Endothelial cell of umbilical vein (primary cell): Measurements from ENCODE around the gene LEP. TPM values are rescaled to one million over a fixed set of nuclear protein-coding genes. Genes with fewer than 3 reads are reported as not detected.

ENCODE experiments used
- BruUV-seq: library from RNA; stranded (reverse); fragments of 400-500 nt; replicated peaks from 2 replicates; lab custom pipeline; 2021; lab: Mats Ljungman, UMichigan
- CTCF ChIA-PET: fragments of 300-600, 350-600 bp; sonication (Branson Sonifier 250); formaldehyde crosslinking; loops from one replicate; lab custom pipeline; 2021; ENCODE audit warnings: antibody characterized with exemption, inconsistent platforms; lab: Charles Lee
- POLR2A ChIA-PET: fragments of 300-600, 350-600 bp; sonication (Branson Sonifier 250); formaldehyde crosslinking; loops from one replicate; lab custom pipeline; 2021; ENCODE audit warnings: antibody characterized with exemption, inconsistent platforms; lab: Charles Lee
- DNase-seq: peaks from one replicate; pipeline ENCODE4 v3.0.0-alpha.2; 2011; ENCODE audit warnings: low read depth, low spot score
- FAIRE-seq: peaks from 2 replicates; lab custom pipeline; 2011; peaks lifted over from hg19 to GRCh38; lab: Jason Lieb, UNC
- H2AFZ ChIP-seq: 2 replicates; pipeline ENCODE4 v1.6.0; 2012; ENCODE audit warnings: low read depth, low read length, control low read depth, inconsistent platforms
- H3K27ac ChIP-seq: 2 replicates; pipeline ENCODE4 v1.5.1; 2011; ENCODE audit warnings: low read depth, mild to moderate bottlenecking, control low read depth, low read length, moderate library complexity; ENCODE audit not compliant: insufficient read depth
- H3K27me3 ChIP-seq, 2 experiments: 2 replicates each; pipeline versions ENCODE4 v1.6.0 to v1.6.1; 2011; ENCODE audit warnings: low read length in 2 of 2, mixed read lengths in 1 of 2; ENCODE audit not compliant: control insufficient read depth in 2 of 2, insufficient read depth in 2 of 2
- H3K36me3 ChIP-seq, 2 experiments: 2 replicates in 1 of 2; 3 replicates in 1 of 2; pipeline ENCODE4 v1.5.1; 2011; ENCODE audit warnings: low read length in 2 of 2, mild to moderate bottlenecking in 1 of 2, moderate library complexity in 1 of 2; ENCODE audit not compliant: control insufficient read depth in 2 of 2, insufficient read depth in 2 of 2; ENCODE audit errors: extremely low read depth in 1 of 2
- H3K4me1 ChIP-seq: 3 replicates; pipeline ENCODE4 v1.5.1; 2011; ENCODE audit warnings: mild to moderate bottlenecking, low read length; ENCODE audit not compliant: control insufficient read depth, insufficient read depth; ENCODE audit errors: extremely low read depth
- H3K4me2 ChIP-seq: 2 replicates; pipeline ENCODE4 v1.6.1; 2011; ENCODE audit warnings: low read length, control low read depth, mixed read lengths; ENCODE audit not compliant: insufficient read depth
- H3K4me3 ChIP-seq, 3 experiments: fragments of 200-600 bp in 1 of 3; sonication (generic), shearing (Covaris generic) in 1 of 3; replicated peaks in 1 of 3; 2 replicates each; pipeline ENCODE4 v1.5.1; 2011 to 2016; ENCODE audit warnings: control low read depth in 3 of 3, low read length in 3 of 3, mild to moderate bottlenecking in 2 of 3, inconsistent platforms in 1 of 3, low read depth in 1 of 3, moderate library complexity in 1 of 3; ENCODE audit not compliant: insufficient read depth in 1 of 3
- H3K79me2 ChIP-seq: 2 replicates; pipeline ENCODE4 v1.6.0; 2012; ENCODE audit warnings: low read length, inconsistent platforms; ENCODE audit not compliant: control insufficient read depth, insufficient read depth
- H3K9ac ChIP-seq: replicated peaks from 2 replicates; pipeline ENCODE3; 2011; ENCODE audit warnings: low read length, control low read depth; ENCODE audit not compliant: insufficient read depth; ENCODE audit errors: extremely low read depth
- H3K9me1 ChIP-seq: replicated peaks from 3 replicates; pipeline ENCODE4 v1.6.0; 2011; ENCODE audit warnings: mild to moderate bottlenecking, low read length; ENCODE audit not compliant: control insufficient read depth, insufficient read depth; ENCODE audit errors: extremely low read depth
- H3K9me3 ChIP-seq: replicated peaks from 2 replicates; pipeline ENCODE4 v1.5.1; 2012; ENCODE audit warnings: low read length, inconsistent platforms; ENCODE audit not compliant: control insufficient read depth, insufficient read depth
- H4K20me1 ChIP-seq: replicated peaks from 2 replicates; pipeline ENCODE3; 2011; ENCODE audit warnings: mild to moderate bottlenecking, low read length; ENCODE audit not compliant: control insufficient read depth, insufficient read depth; ENCODE audit errors: extremely low read depth
- CTCF ChIP-seq, 2 donors: IDR thresholded peaks; 1 replicate in 1 of 2; 2 replicates in 1 of 2; pipeline ENCODE4 v1.5.1; 2011; ENCODE audit warnings: low read length in 2 of 2, mild to moderate bottlenecking in 2 of 2, moderate library complexity in 2 of 2, control low read depth in 1 of 2, inconsistent platforms in 1 of 2, low read depth in 1 of 2; ENCODE audit not compliant: insufficient read depth in 1 of 2; ENCODE audit errors: extremely low read depth in 1 of 2
- EZH2 ChIP-seq: IDR thresholded peaks from 2 replicates; pipeline ENCODE4 v1.6.1; 2012; ENCODE audit warnings: borderline replicate concordance, low read depth, mild to moderate bottlenecking, moderate library complexity, low read length, inconsistent platforms; ENCODE audit not compliant: severe bottlenecking
- FOS ChIP-seq: IDR thresholded peaks from 2 replicates; pipeline ENCODE4 v1.6.1; 2011; ENCODE audit warnings: mild to moderate bottlenecking, low read length, moderate library complexity, borderline replicate concordance; ENCODE audit not compliant: insufficient read depth
- GATA2 ChIP-seq: IDR thresholded peaks from 2 replicates; pipeline ENCODE4 v1.7.0; 2011; ENCODE audit warnings: low read depth, mild to moderate bottlenecking, moderate library complexity, mixed read lengths, low read length; ENCODE audit not compliant: insufficient read length, insufficient read depth
- JUN ChIP-seq: IDR thresholded peaks from 2 replicates; pipeline ENCODE4 v1.6.1; 2011; ENCODE audit warnings: borderline replicate concordance, low read depth; ENCODE audit not compliant: insufficient read length, insufficient read depth
- MAX ChIP-seq: IDR thresholded peaks from 2 replicates; pipeline ENCODE4 v1.6.1; 2011; ENCODE audit not compliant: insufficient read depth, insufficient read length
- MYC ChIP-seq: IDR thresholded peaks from one replicate; pipeline ENCODE4 v1.6.1; 2011; ENCODE audit warnings: mild to moderate bottlenecking, low read depth, low read length
- POLR2A ChIP-seq: IDR thresholded peaks from 2 replicates; pipeline ENCODE4 v1.6.1; 2012; ENCODE audit warnings: low read depth, mild to moderate bottlenecking, control low read depth, low read length
- POLR2AphosphoS5 ChIP-seq: IDR thresholded peaks from 2 replicates; pipeline ENCODE4 v1.6.1; 2012; ENCODE audit warnings: low read depth, mild to moderate bottlenecking, control low read depth, low read length, moderate library complexity; ENCODE audit not compliant: insufficient read depth
- dilution Hi-C: fragments of 300-500 bp; cut with MboI; formaldehyde crosslinking; loops from one replicate; pipeline ENCODE4 v1.15.0; 2019; ENCODE audit warnings: low sequenced_read_pairs; ENCODE audit not compliant: extremely low pct_ligation_motif_present
- intact Hi-C: fragments of 100-400 bp; cut with micrococcal nuclease; formaldehyde crosslinking; loops from one replicate; pipeline ENCODE4 v1.10.0; 2022
- polyA plus RNA-seq, 4 experiments: library from polyadenylated mRNA; depleted of rRNA in 3 of 4; stranded (reverse) in 3 of 4; unstranded in 1 of 4; fragments of >200 nt; gene quantifications; 2 replicates each; pipeline versions ENCODE4 v1.2.1 to v1.2.3, GENCODE V29; 2011 to 2012; ENCODE audit warnings: missing spikeins in 1 of 4
- total RNA-seq: library from RNA; stranded (reverse); gene quantifications from 2 replicates; pipeline ENCODE4 v1.2.3, GENCODE V29; 2021

LEP gene
- total and polyA plus RNA-seq, 2 donors (not counting 3 experiments of a cell fraction or from before 2014, with no cell fraction given): not detected

- Histone ChIP-seq H3K9ac (no peak overlapping the region), H3K4me2 (no peak overlapping the region), H3K4me1 (no peaks in the 10 kb centered on the region), H3K9me1 (no peaks in the 10 kb centered on the region), H4K20me1 (no peaks in the 10 kb centered on the region), H3K36me3 (peaks cover 7 to 15% of the 10 kb centered on the region in 2 experiments), H3K27ac (no peak overlapping the region), H3K4me3 (no peak overlapping the region), H2AFZ (no peak overlapping the region), H3K79me2 (no peaks in the 10 kb centered on the region), H3K27me3 (no peaks in the 10 kb centered on the region), H3K9me3 (no peaks in the 10 kb centered on the region)
- no TSS peak for BruUV-seq
- TF ChIP-seq MAX: no peak
- no peak for TF ChIP-seq FOS
- no peak for TF ChIP-seq CTCF (IDR thresholded peaks at IDR 0.05; ENCODE audit: extremely low read depth in 1 of 2, insufficient read depth in 1 of 2, low read depth in 1 of 2, low read length in 2 of 2)
- TF ChIP-seq POLR2AphosphoS5: no peak
- TF ChIP-seq GATA2: no peak
- no peak for TF ChIP-seq JUN
- no peak for TF ChIP-seq MYC
- TF ChIP-seq POLR2A: no peak
- no peak for TF ChIP-seq EZH2
- ChIA-PET CTCF (no interaction called here), POLR2A (no interaction called here)
- intact Hi-C loops: no loop called here
- FAIRE-seq (no peak), DNase-seq (no peak)
- dilution Hi-C loops: no loop called here
Observed at GRCh38 chr7:128304212-128304611, 63.1 kb downstream of the LEP start.
